ELF-1 (cell line): ENCODE results near the gene SGMS1.
"Not testable (repeated sequence)": the region's sequence is repeated elsewhere in the genome, so short reads cannot be mapped to it uniquely, and the experiment has no call there.

ENCODE experiments used
- DNase-seq: peaks from one replicate; pipeline ENCODE4 v3.0.0-alpha.2; 2016; ENCODE audit warnings: low read depth, low spot score

SGMS1 gene

GRCh38 chr10:50538555-50539398 is 85.0 kb downstream of the SGMS1 start:
- DNase-seq, result no peak

GRCh38 chr10:50536617-50537240 is 87.0 kb downstream of the SGMS1 start:
- no peak for DNase-seq

- DNase-seq, result not testable (repeated sequence)
These were observed 88.9 kb downstream of the SGMS1 start for GRCh38 chr10:50534748-50535376.

- DNase-seq, result no peak
These were observed 90.5 kb downstream of the SGMS1 start for GRCh38 chr10:50533296-50533695.

GRCh38 chr10:50531388-50532077 is 92.2 kb downstream of the SGMS1 start:
- no peak for DNase-seq

- no peak for DNase-seq
These were observed 94.1 kb downstream of the SGMS1 start for GRCh38 chr10:50529660-50530059.

- DNase-seq, result no peak
These were observed 95.5 kb downstream of the SGMS1 start for GRCh38 chr10:50528206-50528605.

- peak; percentile 17 for DNase-seq
These were observed 96.2 kb downstream of the SGMS1 start for GRCh38 chr10:50527442-50528043.

GRCh38 chr10:50526185-50526584 is 97.6 kb downstream of the SGMS1 start:
- no peak for DNase-seq

GRCh38 chr10:50523357-50523756 is 100.4 kb downstream of the SGMS1 start:
- no peak for DNase-seq

- DNase-seq, result no peak
These were observed 100.8 kb downstream of the SGMS1 start for GRCh38 chr10:50522908-50523307.

GRCh38 chr10:50520115-50520514 is 103.6 kb downstream of the SGMS1 start:
- no peak for DNase-seq

GRCh38 chr10:50517626-50518025 is 106.1 kb downstream of the SGMS1 start:
- no peak for DNase-seq

GRCh38 chr10:50516171-50516570 is 107.6 kb downstream of the SGMS1 start:
- DNase-seq, result no peak

- DNase-seq, result no peak
These were observed 108.3 kb downstream of the SGMS1 start for GRCh38 chr10:50515420-50515819.

- no peak for DNase-seq
These were observed 108.8 kb downstream of the SGMS1 start for GRCh38 chr10:50514995-50515394.

- DNase-seq, result no peak
These were observed 109.8 kb downstream of the SGMS1 start for GRCh38 chr10:50513956-50514355.

GRCh38 chr10:50512743-50513416 is 110.9 kb downstream of the SGMS1 start:
- no peak for DNase-seq

- DNase-seq, result no peak
These were observed 111.6 kb downstream of the SGMS1 start for GRCh38 chr10:50512214-50512595.

GRCh38 chr10:50511492-50512213 is 112.1 kb downstream of the SGMS1 start:
- DNase-seq, result no peak
